Measurements from ENCODE around the gene HARS1.
"Not testable (repeated sequence)": the region's sequence is repeated elsewhere in the genome, so short reads cannot be mapped to it uniquely, and the experiment has no call there.

Gene HARS1

GRCh38 chr5:140673187-140673976 lies 17.8 kb downstream of the HARS1 start, which contains the start of gene DND1:
Gene DND1, minus strand, starts transcription at chr5:140673576. Its CDS starts 34 bp downstream, at chr5:140673542.
- no peak within 1 kb of the TSS for H2AFZ ChIP-seq (ENCODE audit: low read depth, low read length)
- H3K4me3 ChIP-seq (ENCODE audit: low read depth in 1 of 2, low read length in 2 of 2): no peak within 1 kb of the TSS
- H4K20me1 ChIP-seq (ENCODE audit: insufficient read depth, low read length): peaks cover 5% of the 10 kb centered on the region; the same call in 1 of the 2 replicates
- peaks cover 90% of the 10 kb centered on the region for H3K36me3 ChIP-seq (ENCODE audit: insufficient read depth, low read length)
- peaks cover 3% of the 10 kb centered on the region; the same call in 1 of the 2 replicates for H3K79me2 ChIP-seq (ENCODE audit: insufficient read depth, low read length)
- no peaks in the 10 kb centered on the region for H3K4me1 ChIP-seq (ENCODE audit: insufficient read depth, low read length)
- H3K9me3 ChIP-seq (ENCODE audit: insufficient read depth, low read length, severe bottlenecking): no peaks in the 10 kb centered on the region
- H3K9ac ChIP-seq (ENCODE audit: low read depth, low read length): no peak within 1 kb of the TSS
- H3K27me3 ChIP-seq (ENCODE audit: insufficient read depth, low read length, poor library complexity): no peaks in the 10 kb centered on the region
- DNase-seq (no peak), ATAC-seq (ENCODE audit: insufficient read depth, low read depth) (peak; percentile 25; the same call in 1 of the 3 replicates)
- no peak within 1 kb of the TSS for H3K4me2 ChIP-seq (ENCODE audit: insufficient read depth, low read length)
- TF ChIP-seq, protein P1, sequence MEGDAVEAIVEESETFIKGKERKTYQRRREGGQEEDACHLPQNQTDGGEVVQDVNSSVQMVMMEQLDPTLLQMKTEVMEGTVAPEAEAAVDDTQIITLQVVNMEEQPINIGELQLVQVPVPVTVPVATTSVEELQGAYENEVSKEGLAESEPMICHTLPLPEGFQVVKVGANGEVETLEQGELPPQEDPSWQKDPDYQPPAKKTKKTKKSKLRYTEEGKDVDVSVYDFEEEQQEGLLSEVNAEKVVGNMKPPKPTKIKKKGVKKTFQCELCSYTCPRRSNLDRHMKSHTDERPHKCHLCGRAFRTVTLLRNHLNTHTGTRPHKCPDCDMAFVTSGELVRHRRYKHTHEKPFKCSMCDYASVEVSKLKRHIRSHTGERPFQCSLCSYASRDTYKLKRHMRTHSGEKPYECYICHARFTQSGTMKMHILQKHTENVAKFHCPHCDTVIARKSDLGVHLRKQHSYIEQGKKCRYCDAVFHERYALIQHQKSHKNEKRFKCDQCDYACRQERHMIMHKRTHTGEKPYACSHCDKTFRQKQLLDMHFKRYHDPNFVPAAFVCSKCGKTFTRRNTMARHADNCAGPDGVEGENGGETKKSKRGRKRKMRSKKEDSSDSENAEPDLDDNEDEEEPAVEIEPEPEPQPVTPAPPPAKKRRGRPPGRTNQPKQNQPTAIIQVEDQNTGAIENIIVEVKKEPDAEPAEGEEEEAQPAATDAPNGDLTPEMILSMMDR (IDR thresholded peaks at IDR 0.05; ENCODE audit: borderline replicate concordance, extremely low read depth, low read length, poor library complexity, severe bottlenecking): no peak
- TF ChIP-seq EZH2 (IDR thresholded peaks at IDR 0.05; ENCODE audit: borderline replicate concordance, low read depth, low read length, severe bottlenecking): no peak
- H3K27ac ChIP-seq (ENCODE audit: low read length): no peak within 1 kb of the TSS

DNA sequence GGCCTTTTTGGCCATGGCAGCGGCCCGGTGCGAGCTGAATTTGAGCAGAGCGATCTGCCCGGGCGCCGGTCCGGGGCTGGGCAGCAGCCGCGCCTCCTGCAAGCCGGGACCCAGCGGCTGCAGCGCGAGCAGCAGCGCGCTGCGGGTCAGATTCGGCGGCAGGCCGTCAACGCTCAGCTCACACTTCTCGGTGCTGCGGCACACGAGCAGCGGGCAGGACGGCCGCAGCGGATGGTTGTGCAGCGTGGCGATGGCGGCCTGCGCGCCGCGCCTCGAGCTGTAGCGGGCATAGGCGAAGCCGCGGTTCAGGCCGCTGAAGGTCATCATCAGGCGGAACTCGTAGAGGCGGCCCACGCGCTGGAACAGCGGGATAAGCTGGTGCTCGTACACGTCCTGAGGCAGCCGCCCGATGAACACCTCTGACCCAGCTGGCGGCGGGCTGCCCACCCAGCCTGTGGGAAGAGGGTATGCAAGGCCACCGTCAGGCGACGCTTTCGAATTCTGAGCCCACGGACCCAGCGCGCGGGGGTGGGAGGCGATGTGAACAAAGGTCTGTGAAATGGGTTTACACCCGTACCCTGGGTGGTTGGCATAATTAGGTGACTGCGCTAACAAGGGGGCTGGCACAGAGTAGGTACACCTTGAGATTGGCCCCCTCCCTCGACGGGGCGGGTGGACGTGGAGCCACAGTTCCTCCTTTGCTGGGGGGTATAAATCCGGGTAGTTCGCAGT lies 18.5 kb downstream of the HARS1 start:
- Histone ChIP-seq H3K4me3 (ENCODE audit: low read depth in 1 of 2, low read length in 2 of 2) (no peak overlapping the region), H3K9ac (ENCODE audit: low read depth, low read length) (no peak overlapping the region), H4K20me1 (ENCODE audit: insufficient read depth, low read length) (peaks cover 7% of the 10 kb centered on the region; the same call in 1 of the 2 replicates), H3K79me2 (ENCODE audit: insufficient read depth, low read length) (peaks cover 10% of the 10 kb centered on the region; the same call in 1 of the 2 replicates), H3K27me3 (ENCODE audit: insufficient read depth, low read length, poor library complexity) (no peaks in the 10 kb centered on the region), H3K27ac (ENCODE audit: low read length) (no peak overlapping the region), H3K9me3 (ENCODE audit: insufficient read depth, low read length, severe bottlenecking) (no peaks in the 10 kb centered on the region), H3K4me2 (ENCODE audit: insufficient read depth, low read length) (no peak overlapping the region), H3K36me3 (ENCODE audit: insufficient read depth, low read length) (peaks cover 92% of the 10 kb centered on the region), H2AFZ (ENCODE audit: low read depth, low read length) (no peak overlapping the region), H3K4me1 (ENCODE audit: insufficient read depth, low read length) (peaks cover under 1% of the 10 kb centered on the region; the same call in 1 of the 2 replicates)
- DNase-seq: no peak
- TF ChIP-seq EZH2 (IDR thresholded peaks at IDR 0.05; ENCODE audit: borderline replicate concordance, low read depth, low read length, severe bottlenecking): no peak
- TF ChIP-seq, protein P1 (IDR thresholded peaks at IDR 0.05; ENCODE audit: borderline replicate concordance, extremely low read depth, low read length, poor library complexity, severe bottlenecking): no peak
- ATAC-seq (ENCODE audit: insufficient read depth, low read depth): peak; percentile 5; the same call in 1 of the 3 replicates

DNA sequence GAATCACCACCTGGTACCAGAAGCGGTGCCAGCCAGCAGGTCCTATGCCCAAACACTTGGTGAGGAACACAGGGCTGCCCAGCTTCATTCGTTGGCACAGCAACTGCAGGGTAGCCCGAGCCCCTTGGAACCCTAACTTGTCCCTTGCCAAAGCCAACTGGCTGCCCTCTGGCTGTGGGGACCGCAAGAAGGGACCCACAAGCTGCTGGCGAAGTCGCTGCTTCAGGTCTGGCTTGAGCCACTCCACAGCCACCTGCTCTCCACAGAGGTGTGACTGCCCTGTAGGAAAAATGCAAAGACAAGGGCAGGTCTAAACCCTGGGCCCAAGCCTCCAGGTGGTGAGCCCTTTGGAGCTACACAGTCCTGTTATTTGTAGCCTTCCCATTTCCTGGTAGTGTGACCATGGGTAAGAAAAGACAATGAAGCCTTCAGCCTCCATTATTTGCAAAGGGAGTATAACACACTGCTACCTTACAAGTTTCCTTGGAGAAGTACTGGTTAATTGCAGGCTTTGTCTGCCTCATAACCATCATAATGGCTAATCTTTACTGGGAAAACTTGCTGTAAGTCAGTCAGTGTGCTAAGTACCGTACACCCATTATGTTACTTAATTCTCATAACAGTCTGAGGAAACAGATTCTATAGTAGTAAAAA lies 19.6 kb downstream of the HARS1 start:
- no peak overlapping the region for H3K4me3 ChIP-seq (ENCODE audit: low read depth in 1 of 2, low read length in 2 of 2)
- no peak overlapping the region for H3K4me2 ChIP-seq (ENCODE audit: insufficient read depth, low read length)
- peaks cover 91% of the 10 kb centered on the region for H3K36me3 ChIP-seq (ENCODE audit: insufficient read depth, low read length)
- DNase-seq (no peak), ATAC-seq (ENCODE audit: insufficient read depth, low read depth) (no peak)
- peaks cover 15% of the 10 kb centered on the region; the same call in 1 of the 2 replicates for H4K20me1 ChIP-seq (ENCODE audit: insufficient read depth, low read length)
- no peak overlapping the region for H3K27ac ChIP-seq (ENCODE audit: low read length)
- no peaks in the 10 kb centered on the region for H3K9me3 ChIP-seq (ENCODE audit: insufficient read depth, low read length, severe bottlenecking)
- H2AFZ ChIP-seq (ENCODE audit: low read depth, low read length): no peak overlapping the region
- peaks cover 20% of the 10 kb centered on the region for H3K79me2 ChIP-seq (ENCODE audit: insufficient read depth, low read length)
- H3K4me1 ChIP-seq (ENCODE audit: insufficient read depth, low read length): peaks cover 11% of the 10 kb centered on the region
- H3K9ac ChIP-seq (ENCODE audit: low read depth, low read length): no peak overlapping the region
- no peaks in the 10 kb centered on the region for H3K27me3 ChIP-seq (ENCODE audit: insufficient read depth, low read length, poor library complexity)
- no peak for TF ChIP-seq EZH2 (IDR thresholded peaks at IDR 0.05; ENCODE audit: borderline replicate concordance, low read depth, low read length, severe bottlenecking)
- TF ChIP-seq, protein P1 (IDR thresholded peaks at IDR 0.05; ENCODE audit: borderline replicate concordance, extremely low read depth, low read length, poor library complexity, severe bottlenecking): no peak

DNA sequence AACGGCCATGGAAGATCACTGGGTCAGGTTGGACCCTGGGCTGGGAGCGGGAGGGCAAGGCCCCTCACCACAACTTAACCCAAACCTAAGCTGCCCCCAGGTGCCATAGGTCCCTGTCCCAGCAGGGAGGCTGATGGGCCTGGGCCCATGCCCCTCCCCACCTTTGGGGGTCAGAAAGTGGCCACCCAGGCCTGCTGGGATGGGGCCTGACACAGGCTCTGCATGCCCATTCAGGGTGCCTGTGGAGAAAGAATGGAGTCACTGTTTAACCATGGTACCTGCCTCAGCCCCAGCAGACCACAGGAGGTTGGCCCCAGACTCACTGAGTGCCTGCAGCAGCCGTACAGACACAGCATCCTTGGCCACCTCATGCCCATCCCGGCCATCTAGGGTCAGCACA lies 20.1 kb downstream of the HARS1 start:
- not testable (repeated sequence) for H3K27me3 ChIP-seq (ENCODE audit: insufficient read depth, low read length, poor library complexity); H3K27ac ChIP-seq (ENCODE audit: low read length); H2AFZ ChIP-seq (ENCODE audit: low read depth, low read length); H3K4me3 ChIP-seq (ENCODE audit: low read depth in 1 of 2, low read length in 2 of 2); H3K9me3 ChIP-seq (ENCODE audit: insufficient read depth, low read length, severe bottlenecking); H3K9ac ChIP-seq (ENCODE audit: low read depth, low read length); ATAC-seq (ENCODE audit: insufficient read depth, low read depth); H3K4me2 ChIP-seq (ENCODE audit: insufficient read depth, low read length); DNase-seq
- Histone ChIP-seq H3K79me2 (ENCODE audit: insufficient read depth, low read length) (peaks cover 25% of the 10 kb centered on the region), H4K20me1 (ENCODE audit: insufficient read depth, low read length) (peaks cover 15% of the 10 kb centered on the region; the same call in 1 of the 2 replicates), H3K4me1 (ENCODE audit: insufficient read depth, low read length) (peaks cover 16% of the 10 kb centered on the region), H3K36me3 (ENCODE audit: insufficient read depth, low read length) (peaks cover 85% of the 10 kb centered on the region)

Measured in DND-41 (cell line).